NCI-H2196 treated with DMSO at 0.1 percent for 48 hours (cell line): ENCODE results near the gene RAB20.
"Not testable (repeated sequence)": the region's sequence is repeated elsewhere in the genome, so short reads cannot be mapped to it uniquely, and the experiment has no call there.

Source experiments
- DNase-seq: peaks from one replicate; lab custom pipeline; 2025; ENCODE audit not compliant: unreplicated experiment; lab: John Stamatoyannopoulos, UW

RAB20 gene

DNA sequence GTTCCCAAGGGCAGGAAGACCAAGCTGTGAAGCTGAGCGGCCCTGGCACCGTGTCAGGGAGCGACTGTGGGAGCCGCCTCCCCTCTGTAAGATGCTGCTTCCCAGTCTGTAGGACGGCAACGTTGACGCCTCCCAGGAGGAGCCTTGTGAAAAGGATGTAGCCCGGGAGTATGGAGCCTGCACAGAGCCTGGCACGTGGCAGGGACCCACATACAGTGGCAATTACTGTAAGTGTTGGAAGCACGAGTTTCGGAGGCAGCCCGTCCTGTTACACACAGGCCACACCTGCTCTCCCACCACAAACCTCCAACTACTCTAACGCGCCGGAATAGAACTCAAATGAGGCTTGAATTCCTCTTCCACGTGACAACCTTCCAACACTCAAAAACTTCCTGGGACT, 6.6 kb downstream of the RAB20 start:
- no peak for DNase-seq

DNA sequence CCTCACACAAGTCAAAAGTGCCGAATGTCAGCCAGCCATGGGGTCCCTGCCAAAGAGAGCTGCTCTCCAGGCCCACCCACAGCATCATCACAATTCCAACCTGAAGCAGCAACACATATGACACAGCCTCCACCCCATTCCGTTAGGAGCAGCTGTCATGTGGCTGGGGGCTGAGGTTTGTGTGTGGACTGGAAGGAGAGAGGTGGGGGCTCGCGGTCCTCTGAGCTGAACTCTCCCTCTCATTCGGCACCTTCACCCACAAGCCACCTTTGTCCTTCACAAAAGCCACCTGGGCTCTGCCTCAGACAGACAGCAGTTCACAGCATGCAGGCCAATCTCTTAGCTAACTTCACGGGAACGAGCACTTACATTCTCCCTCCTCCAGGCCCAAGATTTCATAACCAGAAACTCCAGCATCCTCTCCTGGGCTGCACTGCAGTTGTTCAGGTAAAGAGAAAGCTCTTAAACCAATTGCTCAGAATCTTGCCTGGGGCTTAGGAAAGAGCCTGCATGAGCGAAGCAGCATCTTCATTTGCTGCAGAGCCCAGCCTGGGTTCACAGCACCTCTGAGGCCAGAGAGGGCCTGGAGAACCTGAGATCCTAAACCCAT, 7.2 kb downstream of the RAB20 start:
- no peak for DNase-seq

DNA sequence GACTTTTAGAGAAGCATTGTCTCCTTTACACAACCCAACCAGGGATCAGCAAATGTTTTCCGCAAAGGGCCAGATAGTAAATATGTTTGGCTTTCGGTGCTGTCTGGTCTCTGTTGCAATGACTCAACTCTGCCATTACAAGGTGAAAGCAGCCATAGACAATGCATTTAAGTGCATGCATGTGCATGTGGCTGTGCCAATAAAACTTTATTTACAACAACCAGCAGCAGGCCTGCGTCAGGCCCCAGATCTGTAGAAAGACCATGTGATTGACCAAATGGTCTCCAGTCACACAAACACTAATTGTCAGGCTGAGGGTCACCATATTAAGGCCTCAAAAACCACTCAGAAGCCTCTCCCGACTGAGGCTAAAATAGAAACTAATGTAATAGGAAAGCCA, 8.1 kb downstream of the RAB20 start:
- DNase-seq, result no peak

DNA sequence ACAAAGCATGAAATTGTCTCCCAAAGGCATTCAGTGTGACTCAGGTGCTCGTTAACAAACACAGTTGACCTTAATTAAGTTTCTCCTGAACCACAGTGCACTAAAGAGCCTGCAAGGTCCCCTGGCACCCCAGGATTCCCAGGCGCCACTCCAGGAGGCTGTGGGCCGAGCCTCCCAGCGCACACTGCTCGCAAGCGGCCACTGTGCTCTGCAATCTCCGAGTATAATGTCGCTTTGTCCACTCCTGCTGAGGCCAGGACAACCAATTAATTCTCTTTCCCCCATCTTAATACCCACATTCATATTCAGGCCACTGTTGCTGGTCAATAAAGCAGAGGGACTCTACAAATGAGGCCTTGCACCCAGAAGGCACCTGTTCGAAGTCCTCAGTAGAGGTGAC, 8.8 kb downstream of the RAB20 start:
- no peak for DNase-seq

DNA sequence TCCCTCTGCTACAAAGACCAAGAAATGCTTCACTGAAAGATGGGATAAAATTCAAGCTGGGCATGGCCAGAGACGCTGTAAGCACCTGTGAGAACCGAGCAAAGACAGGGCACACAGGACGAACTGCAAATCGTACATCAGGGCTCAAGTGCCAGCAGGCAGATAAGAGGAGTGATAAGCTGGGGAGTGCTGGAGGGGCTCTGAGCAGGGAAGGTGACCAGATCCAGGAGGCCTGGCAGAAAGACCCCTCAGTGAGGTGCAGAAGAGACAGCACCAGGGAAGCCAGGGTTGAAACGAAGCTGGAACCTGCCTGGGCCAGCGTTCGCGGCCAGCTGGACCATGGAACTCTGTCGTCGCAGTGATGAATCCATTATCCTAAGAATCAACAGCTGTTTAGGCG, 10.2 kb downstream of the RAB20 start:
- DNase-seq, result no peak

DNA sequence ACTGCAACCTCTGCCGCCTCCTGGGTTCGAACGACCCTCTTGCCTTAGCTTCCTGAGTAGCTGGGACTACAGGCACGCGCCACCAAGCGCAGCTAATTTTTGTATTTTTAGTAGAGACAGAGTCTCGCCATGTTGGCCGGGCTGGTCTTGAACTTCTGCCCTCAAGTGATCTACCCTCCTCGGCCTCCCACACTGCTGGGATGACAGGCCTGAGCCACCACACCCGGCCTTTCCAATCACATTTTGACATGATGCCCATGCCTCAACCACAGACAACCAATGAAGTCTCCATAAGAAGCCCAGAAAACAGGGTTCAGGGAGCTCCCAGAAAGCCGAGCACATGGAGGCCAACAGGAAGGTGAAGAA, 11.7 kb downstream of the RAB20 start:
- DNase-seq, result no peak

DNA sequence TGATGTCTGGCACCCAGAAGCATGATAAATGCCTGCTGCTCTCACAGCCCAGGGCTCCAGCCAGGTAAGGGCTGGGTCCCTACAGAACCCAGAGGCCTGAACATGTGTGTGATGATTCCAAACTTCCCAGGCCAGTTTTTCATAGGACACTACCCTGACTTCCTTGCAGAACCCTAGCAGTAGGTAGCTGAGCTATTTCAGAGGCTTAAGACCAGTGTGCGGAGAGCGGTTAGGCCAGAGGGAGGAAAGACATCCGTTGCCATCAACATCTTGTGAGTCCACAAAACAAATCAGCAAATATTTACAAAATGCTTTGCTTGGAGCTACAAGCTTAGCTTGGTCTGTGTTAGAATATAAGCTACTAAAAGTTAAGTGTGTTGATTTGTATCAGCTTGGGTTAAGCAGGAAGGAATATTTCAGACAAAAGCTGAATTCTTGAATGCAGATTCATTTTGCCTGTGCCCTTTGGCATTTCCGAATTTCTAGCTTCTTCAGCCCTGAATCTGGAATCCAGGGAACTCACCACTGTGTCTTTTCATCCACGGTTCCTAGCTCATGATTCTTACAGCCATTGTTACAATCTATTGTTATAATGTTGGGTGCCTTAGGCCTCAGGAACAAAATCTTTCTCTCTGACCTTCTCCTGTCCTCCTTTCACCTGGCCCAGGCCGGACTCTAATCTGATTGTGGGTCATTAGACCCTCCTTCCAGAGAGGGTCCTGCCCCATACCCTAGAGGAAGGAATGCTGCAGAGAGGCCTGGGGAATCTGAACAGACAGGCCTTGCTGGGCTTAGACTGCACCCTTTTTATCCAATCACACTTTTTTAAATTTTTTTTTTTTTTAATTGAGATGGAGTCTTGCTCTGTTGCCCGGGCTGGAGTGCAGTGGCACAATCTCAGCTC, 12.4 kb downstream of the RAB20 start:
- no peak for DNase-seq

DNA sequence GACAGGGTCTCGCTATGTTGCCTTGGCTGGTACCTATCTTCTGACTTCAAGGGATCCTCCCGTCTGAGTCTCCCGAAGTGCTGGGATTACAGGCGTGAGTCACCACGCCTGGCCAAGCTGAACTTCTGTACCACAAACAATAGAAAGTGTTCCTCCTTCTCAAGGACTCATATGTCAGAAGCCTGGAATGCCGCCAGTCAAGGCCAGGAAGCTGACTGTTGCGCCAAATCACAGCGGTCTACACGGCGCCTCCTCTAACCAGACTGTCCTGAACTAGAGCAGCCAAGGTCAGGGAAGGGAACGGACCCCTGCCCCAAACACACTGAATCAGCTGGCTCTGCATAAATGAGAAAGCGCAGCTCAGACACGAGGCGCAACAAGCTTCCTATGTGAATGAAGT, 14.6 kb downstream of the RAB20 start:
- peak; percentile 4 for DNase-seq

DNA sequence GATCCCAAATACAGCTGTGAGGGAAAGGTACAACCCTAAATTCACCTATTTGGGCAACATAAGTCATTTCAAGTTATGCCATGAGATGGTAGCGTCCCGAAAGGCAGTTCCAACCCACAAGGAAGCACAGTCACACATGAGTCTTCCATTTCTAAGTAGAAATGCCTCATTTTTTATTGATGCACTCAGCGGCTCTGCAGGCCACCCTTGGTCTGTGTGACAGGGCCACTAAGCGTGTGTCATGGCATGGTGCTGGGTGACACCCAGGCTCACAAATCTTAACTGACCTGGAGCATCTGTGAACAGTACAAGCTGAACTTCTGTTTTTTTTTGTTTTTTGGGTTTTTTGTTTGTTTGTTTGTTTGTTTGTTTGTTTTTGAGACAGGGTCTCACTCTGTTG, 15.1 kb downstream of the RAB20 start:
- DNase-seq, result no peak

DNA sequence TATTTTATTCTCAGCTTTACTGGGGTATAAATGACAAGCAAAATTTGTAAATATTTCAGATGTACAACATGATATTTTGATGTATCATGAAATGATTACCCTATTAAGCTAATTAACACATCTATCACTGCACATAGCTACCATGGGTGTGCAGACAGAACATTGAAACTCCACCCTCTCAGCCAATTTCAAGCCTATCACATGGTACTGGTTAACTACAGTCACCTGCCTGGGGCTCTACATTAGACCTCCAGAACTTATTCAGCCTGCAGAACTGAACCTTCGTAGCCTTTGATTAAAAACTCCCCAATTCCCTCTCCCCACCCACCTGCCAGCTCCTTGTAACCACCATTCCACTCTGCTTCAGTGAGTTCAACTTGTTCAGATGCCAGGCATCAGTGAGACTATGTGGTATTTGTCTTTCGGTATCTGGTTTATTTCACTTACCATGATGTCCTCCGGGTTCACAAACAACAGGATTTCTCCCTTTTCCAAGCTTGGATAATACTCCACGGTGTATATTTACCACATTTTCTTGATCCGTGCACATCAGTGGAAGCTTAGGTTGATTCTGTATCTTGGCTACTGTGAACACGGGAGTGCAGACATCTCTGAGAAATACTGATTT, 19.2 kb downstream of the RAB20 start:
- no peak for DNase-seq

DNA sequence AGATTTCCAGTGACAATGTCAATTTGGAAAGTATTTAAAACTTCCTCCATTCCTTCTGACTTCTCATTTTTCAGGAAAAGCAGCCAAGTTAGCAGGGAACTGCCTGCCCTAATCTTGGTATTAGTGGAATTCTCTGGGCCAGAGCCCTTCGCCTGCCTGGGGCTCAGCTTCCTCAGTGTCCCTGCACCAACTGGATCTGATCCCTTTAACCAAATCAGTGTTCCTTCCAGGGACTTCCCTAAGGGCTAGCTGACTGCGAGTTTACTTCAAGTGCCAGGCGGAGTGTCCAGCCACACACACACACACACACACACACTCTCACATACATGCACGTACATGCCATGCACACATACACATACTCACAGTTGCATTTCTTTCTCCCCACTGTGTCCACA, 20.0 kb downstream of the RAB20 start:
- DNase-seq, result no peak

DNA sequence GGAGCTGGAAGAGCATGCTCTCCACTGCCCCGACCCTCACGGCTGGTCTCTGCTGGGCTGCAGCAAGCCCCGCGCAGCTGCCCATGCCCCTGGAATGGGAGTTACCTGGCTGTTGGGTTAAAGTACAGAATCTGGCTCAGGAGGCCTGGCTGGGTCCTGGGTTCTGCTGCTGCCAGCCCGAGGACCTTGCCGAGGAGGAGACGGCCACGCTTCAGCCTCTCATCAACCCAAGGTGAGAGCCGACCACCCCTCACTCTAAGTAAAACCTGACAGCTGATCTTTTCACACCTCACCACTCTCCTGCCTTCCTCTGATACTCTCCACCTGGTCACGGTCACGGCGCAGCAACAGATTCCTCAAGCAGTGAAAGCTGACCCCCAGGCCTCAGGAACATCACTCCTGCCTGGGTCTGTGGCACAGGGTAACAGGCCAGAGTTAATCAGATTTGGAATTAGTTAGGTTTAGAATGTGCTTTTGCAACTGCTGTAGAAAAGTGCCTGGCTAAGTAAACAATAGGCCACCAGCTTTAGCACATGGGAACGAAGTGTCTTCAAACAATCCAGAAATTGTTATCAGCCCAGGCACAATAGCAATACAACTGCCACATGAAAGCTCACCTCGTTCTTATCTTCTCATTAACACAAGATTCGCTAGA, 20.5 kb downstream of the RAB20 start:
- no peak for DNase-seq

DNA sequence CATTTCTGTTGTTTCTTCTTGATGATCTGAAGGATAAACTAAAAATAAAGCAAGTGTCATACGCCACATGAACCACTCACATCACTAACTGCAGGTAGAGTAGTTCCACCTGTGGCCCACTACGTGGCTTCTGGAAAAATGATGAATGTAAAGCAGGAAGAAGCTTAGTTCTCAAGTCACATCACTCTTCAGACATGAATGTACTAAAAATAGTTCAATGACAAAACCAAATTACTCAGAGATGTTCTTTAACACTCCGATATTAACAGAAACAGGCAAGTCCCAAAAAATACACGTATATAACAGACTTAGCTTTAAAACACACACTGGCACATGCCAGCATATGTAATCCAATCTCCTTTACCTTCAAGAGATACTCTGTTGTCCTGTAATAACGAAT, 21.6 kb downstream of the RAB20 start:
- no peak for DNase-seq

DNA sequence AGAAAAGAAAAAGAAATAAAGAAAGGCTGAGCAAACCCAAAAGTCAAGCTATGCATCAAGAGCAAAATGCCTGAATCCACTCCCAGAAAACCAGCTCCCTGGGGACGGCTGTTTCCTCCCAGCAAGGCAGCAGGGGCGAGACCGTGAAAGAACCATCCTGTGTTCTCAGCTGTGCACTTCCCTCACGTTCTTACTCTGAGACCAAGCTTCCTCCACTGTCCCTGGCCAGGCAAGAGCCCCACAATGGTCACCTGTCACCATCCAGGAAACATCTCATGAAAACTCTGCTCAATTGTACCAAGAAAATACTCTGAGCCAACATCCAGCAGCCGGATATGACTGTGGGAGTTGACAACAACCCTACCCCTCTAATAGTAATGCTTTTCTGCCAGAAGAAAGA, 22.9 kb downstream of the RAB20 start:
- no peak for DNase-seq

DNA sequence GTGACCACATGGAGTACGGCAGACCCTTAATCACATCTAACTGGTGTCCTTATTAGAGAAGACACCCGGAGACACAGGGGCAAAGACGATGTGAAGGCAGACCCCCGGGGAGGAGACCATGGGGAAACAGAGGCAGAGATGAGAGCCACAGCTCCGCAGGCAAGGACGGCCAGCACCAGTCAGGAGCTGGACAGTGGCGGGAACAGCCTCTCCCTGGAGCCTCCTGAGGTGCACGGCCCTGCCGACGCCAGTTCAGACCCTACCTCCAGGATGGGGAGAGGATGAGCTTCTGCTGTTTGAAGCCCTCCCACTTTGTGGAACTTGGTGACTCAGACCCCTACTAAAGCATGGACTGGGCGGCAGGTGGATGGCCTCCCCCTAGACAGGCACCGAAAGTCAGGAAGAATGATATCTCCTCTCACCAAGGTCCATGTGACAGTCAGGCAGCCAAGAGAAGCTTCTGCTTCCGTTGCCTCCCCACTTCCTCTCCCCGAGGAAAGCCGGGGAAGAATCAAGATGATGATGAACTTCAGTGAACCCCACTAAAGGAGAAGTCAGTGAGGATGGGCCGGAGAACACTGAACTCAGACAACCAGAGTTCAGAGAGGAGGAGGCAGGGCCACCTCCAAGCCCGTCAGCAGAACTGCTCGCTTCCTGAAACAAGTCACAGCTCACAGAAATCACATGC, 25.4 kb downstream of the RAB20 start:
- no peak for DNase-seq

DNA sequence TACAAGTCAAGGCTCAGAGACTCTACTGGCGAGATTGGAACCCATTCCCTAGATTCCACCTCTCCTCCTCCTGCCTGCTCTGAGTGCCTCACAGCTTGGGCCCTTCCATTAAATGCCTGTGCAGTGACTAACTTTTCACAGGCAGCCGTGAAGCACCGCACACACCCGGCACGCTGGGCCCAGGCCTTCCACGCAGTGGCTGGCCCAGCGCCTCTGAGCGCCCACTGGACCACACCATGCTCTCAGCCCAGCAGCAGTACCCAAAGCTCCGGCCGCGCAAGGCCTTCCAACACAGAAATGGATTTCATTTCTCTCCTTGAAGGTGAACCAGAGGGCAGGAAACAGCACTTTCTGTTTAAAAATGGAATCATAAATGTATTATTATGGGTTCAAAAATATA, 26.0 kb downstream of the RAB20 start:
- DNase-seq, result no peak

DNA sequence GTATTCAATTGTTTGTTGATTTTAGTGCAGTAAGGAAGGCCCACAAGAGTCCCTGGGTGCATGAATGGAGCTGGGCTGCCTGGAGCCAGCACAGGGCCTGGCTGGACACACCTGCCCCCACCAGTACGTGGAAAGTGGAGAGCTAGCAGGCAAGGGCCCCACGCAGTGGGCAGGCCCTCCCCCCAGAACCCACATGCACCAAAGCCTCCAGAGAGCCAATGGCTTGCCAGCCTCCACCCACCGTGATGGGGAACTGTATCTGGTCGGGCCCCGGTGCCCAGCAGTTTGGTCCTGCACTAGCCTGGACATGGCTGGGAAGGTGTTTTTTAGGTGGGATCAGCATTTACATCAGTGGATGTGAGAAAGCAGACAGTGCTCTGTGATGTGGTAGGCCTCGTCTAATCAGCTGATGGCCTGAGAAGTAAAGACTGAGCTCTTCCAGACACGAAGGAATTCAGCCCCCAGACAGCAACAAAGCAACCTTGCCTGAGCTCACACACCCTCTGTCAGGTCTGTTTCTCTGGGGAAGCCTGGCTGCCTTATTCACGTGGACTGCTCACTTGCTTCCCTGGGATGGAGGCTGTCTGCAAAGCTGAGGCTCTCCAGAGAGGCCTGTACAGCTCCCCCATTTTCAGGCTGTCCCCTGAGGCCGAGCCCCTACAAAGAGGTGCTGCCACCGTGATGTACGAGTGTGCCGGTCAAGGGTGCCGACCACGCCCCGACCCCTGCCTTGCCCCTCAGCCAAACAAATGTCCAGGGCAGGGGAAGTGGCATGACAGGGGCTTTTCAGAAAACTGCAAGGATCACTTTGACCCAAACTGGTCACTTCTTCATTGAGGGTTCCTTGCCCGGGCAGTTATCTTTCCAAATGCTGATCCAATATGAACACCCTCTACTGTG, 27.5 kb downstream of the RAB20 start:
- no peak for DNase-seq

DNA sequence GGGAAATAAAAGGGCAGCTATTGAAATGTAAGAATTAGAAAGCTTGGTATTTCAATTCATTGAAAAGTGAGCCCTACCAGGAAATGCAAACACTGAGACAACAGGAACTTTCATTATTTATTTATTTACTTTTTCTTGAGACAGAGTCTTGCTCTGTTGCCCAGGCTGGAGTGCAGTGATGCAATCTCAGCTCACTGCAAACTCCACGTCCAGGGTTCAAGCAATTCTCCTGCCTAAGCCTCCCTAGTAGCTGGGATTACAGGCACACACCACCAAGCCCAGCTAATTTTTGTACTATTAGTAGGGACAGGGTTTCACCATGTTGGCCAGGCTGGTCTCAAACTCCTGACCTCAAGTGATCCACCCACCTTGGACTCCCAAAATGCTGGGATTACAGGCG, 29.3 kb downstream of the RAB20 start:
- DNase-seq, result not testable (repeated sequence)

DNA sequence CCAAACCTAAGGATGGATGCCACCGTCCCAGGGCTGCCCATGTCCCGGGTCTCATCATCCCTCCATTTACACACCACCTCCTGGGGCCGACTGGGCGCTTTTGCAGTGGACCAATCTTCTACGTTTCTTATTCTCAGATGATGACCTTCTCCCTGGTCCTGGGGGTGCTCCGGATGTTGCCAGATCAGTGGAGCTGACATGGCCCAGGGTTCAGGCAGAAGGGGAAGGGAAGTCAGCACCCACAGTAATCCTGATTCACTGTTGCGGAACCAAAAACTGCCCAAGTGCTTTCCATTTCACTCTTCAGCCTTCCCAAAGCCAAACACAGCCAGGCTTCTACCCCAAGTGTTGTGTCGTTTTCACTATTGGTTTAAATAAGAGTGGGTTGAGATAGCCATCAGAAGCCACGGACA, 29.8 kb downstream of the RAB20 start:
- no peak for DNase-seq

DNA sequence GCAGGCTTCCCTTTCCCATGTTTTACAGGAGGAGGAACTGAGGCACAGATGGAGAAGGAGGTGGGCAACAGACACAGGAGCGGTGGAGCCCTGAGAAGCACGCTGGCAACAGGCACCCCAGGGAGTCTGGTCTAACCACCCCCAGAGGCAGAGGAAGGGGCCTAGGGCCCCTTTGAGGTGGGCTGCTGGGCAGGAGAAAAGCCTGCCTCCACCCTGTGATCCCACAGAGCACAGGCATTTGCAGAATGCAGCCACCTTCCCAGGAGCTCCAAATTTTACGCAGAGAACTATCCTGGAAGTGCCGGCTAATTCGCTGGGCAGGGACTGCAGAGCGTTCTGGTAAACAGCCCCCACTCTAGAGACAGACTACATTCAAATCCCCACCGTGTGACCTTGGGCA, 30.4 kb downstream of the RAB20 start:
- DNase-seq, result no peak
